ENCODE measurements around the gene BCAT1.
A peak's percentile ranks its signal among the peaks of the same experiment; 100 is the strongest.
"Not testable (repeated sequence)": the region's sequence is repeated elsewhere in the genome, so short reads cannot be mapped to it uniquely, and the experiment has no call there.

Gene BCAT1

DNA sequence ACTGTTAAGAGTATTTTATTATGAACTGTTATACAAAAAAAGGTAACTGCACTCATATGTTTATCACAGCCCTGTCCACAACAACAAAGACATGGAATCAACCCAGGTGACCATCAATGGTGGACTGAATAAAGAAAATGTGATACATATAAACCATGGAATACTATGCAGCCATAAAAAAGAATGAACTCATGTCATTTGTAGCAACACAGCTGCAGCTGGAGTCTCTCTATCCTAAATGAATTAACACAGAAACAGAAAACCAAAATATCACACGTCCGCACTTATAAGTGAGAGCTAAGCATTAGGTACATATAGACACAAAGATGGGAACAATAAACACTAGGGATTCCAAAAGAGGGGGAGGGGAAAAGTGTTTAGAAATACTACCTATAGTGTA is 95.8 kb downstream of the BCAT1 start:
- no peak for DNase-seq
- Histone ChIP-seq H3K4me1 (peaks cover 6% of the 10 kb centered on the region; the same call in 1 of the 2 replicates), H3K27me3 (no peaks in the 10 kb centered on the region), H3K36me3 (peaks cover 48% of the 10 kb centered on the region), H3K4me3 (ENCODE audit: low read depth, low read length) (no peak overlapping the region), H3K9me3 (no peaks in the 10 kb centered on the region)
- TF ChIP-seq, protein P1, sequence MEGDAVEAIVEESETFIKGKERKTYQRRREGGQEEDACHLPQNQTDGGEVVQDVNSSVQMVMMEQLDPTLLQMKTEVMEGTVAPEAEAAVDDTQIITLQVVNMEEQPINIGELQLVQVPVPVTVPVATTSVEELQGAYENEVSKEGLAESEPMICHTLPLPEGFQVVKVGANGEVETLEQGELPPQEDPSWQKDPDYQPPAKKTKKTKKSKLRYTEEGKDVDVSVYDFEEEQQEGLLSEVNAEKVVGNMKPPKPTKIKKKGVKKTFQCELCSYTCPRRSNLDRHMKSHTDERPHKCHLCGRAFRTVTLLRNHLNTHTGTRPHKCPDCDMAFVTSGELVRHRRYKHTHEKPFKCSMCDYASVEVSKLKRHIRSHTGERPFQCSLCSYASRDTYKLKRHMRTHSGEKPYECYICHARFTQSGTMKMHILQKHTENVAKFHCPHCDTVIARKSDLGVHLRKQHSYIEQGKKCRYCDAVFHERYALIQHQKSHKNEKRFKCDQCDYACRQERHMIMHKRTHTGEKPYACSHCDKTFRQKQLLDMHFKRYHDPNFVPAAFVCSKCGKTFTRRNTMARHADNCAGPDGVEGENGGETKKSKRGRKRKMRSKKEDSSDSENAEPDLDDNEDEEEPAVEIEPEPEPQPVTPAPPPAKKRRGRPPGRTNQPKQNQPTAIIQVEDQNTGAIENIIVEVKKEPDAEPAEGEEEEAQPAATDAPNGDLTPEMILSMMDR (IDR thresholded peaks at IDR 0.05; ENCODE audit: low read depth, low read length), result no peak

DNA sequence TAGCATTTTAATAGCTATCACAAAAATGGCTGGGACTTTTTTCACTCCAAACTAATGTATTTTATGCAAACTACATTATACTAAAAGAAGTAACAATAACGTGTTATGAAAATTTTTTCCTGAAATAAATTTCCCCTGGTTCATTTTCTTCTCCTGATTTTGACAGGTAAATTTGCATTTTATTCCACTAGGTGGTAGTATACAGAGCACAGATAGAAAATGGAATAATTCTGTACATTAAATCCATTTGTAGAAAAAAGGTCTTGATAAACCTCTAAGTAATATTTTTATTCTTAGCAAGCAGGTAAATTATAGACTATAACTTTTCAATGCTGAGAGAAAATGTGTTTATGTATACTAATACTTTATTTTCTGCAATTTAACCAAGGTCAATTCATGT is 96.5 kb downstream of the BCAT1 start:
- Histone ChIP-seq H3K36me3 (peaks cover 50% of the 10 kb centered on the region), H3K4me3 (ENCODE audit: low read depth, low read length) (no peak overlapping the region), H3K4me1 (peaks cover 2% of the 10 kb centered on the region; the same call in 1 of the 2 replicates), H3K27me3 (no peaks in the 10 kb centered on the region), H3K9me3 (no peaks in the 10 kb centered on the region)
- DNase-seq, result no peak
- TF ChIP-seq, protein P1 (IDR thresholded peaks at IDR 0.05; ENCODE audit: low read depth, low read length), result peak; percentile 28; the same call in 1 of the 2 replicates

DNA sequence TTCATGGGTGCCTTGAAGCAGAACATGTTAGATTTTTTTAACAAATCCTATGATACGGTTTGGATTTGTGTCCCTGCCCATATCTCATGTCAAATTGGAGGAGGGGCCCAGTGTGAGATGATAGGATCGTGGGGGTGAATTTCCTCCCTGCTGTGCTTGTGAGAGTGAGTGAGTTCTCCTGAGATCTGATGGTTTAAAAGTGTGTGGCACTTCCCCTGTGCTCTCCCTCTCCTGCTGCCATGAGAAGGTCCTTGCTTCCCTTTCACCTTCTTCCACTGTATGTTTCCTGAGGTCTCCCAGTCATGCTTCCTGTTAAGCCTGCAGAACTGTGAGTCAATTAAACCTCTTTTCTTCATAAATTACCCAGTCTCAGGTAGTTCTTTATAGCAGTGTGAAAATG is 97.0 kb downstream of the BCAT1 start:
- H3K27me3 ChIP-seq; H3K4me3 ChIP-seq (ENCODE audit: low read depth, low read length); H3K4me1 ChIP-seq; DNase-seq; H3K9me3 ChIP-seq: not testable (repeated sequence)
- peaks cover 53% of the 10 kb centered on the region for H3K36me3 ChIP-seq

DNA sequence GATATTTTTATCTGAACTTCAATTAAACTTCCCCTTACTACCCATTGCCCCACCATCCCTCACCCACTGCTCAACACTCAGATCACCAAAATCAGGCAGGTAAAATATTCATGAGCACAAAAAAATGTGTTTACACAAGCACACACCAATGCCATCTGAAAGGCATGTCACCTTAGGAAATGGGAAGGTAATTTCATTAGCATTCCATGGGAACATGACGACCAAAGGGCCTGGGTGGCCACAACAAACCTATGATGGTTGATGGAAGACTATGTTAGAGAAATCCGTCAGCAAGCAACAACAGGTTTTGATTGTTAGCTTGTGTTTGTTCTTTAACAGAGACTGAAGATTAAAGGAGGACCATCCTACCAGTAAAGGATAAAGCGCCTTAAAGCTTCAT is 97.6 kb downstream of the BCAT1 start:
- Histone ChIP-seq H3K27me3 (no peaks in the 10 kb centered on the region), H3K4me3 (ENCODE audit: low read depth, low read length) (no peak overlapping the region), H3K36me3 (peaks cover 50% of the 10 kb centered on the region), H3K9me3 (no peaks in the 10 kb centered on the region), H3K4me1 (peaks cover 11% of the 10 kb centered on the region)
- DNase-seq, result no peak
- TF ChIP-seq, protein P1 (IDR thresholded peaks at IDR 0.05; ENCODE audit: low read depth, low read length), result no peak

DNA sequence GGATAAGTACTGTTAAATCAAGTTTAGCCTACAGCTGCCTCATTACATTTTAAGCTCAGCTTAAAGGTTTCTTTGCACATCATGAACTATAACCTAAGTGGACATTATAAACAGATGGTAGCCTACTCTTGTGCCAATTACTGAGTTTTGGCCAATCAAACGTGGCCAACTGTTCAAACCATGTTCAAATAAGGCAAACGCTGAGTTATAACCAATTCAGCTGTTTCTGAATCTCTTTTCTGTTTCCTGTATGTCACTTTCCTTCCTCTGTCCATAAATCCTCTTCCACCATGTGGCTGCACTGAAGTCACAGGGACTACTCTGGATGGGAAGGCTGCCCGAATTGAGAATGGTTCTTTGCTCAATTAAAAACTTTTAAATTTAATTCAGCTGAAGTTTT is 98.4 kb downstream of the BCAT1 start:
- Histone ChIP-seq H3K9me3 (no peaks in the 10 kb centered on the region), H3K4me1 (peaks cover 11% of the 10 kb centered on the region), H3K36me3 (peaks cover 44% of the 10 kb centered on the region), H3K4me3 (ENCODE audit: low read depth, low read length) (no peak overlapping the region), H3K27me3 (no peaks in the 10 kb centered on the region)
- TF ChIP-seq, protein P1 (IDR thresholded peaks at IDR 0.05; ENCODE audit: low read depth, low read length), result no peak
- no peak for DNase-seq

DNA sequence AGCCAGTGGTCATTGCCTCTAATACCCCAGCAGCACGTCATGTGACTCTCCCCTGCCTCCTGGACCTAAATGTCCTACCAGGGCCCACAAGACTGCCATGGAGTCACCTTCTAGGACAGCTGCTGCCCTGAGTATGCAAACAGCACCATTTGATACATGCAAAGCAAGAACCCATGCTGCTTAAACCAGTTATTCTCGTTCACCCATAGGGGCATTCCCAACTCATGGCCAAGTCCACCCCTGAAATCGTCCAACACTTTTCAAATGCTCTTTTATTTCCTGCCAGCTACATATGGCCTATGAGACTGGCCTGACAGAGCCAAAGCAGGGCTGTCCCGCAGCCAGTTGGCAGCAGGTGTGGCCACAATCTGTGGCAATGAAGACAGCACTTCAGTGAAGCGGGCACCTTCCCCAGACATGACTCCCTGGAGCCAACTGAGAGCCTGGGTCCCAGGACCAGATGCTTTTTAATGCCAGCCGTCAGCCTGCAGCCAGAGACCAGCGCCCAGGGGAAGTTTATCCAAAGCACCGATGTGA is 99.9 kb downstream of the BCAT1 start:
- peaks cover 11% of the 10 kb centered on the region for H3K4me1 ChIP-seq

More for the DNA sequence above, 99.9 kb downstream of the BCAT1 start:
- Histone ChIP-seq H3K36me3 (peaks cover 44% of the 10 kb centered on the region), H3K27me3 (no peaks in the 10 kb centered on the region), H3K4me3 (ENCODE audit: low read depth, low read length) (no peak overlapping the region), H3K9me3 (no peaks in the 10 kb centered on the region)
- no peak for DNase-seq
- TF ChIP-seq, protein P1 (IDR thresholded peaks at IDR 0.05; ENCODE audit: low read depth, low read length), result no peak
